Activated CD4-positive, alpha-beta T cell treated with anti-CD3 and anti-CD28 coated beads, Interleukin-10, Interleukin-2, amounts not matched to agents 100 ng/mL and 50 ng/mL, durations not matched to agents 16 hours and 8 hours (primary cell): ENCODE results near the gene CA9.

ENCODE experiments used
- DNase-seq: peaks from one replicate; pipeline ENCODE4 v3.0.0-alpha.2; 2020

The CA9 gene

GRCh38 chr9:35651956-35652828 lies 21.5 kb upstream of the CA9 start:
- DNase-seq, result peak; percentile 41

- no peak for DNase-seq
Observed at GRCh38 chr9:35652829-35653209, 20.9 kb upstream of the CA9 start.

- DNase-seq, result no peak
Observed at GRCh38 chr9:35653611-35654010, 20.1 kb upstream of the CA9 start.

DNA sequence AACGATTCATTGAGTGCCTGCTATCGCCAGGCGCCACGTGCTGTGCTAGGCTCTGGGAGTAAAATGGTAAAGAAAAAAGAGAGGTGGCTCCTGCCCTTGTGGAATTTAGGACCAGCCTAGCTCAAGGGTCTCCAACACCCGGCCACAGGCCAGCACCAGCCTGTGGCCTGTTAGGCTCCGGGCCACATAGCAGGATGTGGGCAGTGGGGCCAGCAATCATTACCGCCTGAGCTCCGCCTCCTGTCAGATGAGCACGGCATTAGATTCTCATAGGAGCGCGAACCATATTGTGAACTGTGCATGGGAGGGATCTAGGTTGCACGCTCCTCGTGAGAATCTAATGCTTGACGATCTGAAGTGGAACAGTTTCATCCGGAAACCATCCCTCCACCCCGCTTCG lies 17.4 kb upstream of the CA9 start:
- no peak for DNase-seq

GRCh38 chr9:35656831-35657545 lies 16.7 kb upstream of the CA9 start:
- no peak for DNase-seq

DNA sequence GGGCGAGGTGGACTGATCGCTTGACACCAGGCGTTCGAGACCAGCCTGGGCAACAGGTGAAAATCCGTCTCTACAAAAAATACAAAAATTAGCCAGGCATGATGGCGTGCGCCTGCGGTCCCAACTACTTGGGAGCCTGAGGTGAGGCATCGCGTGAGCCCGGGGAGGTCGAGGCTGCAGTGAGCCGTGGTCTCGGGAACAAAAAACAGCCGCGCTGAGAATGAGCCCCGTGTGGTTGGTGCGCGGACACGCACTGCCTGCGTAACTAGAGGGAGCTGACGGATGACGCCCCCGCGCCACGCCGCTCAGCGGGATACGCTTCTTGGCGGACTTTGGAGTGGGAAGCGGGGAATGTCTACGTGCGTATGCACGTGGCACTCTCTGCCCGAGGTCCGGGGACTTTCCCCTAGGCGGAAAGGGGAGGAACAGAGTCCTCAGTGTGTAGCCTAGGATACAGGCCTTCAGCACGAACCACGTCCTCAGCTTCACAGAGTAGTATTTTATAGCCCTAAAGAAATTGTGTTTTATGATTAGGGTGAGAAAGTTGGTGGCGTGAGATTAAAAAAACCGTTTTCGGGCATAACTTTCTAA lies 16.1 kb upstream of the CA9 start, which contains the start of gene RMRP:
TSS of gene RMRP (minus strand) at position 474 of the 591 bp plus-strand sequence.
- peak; percentile 99 for DNase-seq

DNA sequence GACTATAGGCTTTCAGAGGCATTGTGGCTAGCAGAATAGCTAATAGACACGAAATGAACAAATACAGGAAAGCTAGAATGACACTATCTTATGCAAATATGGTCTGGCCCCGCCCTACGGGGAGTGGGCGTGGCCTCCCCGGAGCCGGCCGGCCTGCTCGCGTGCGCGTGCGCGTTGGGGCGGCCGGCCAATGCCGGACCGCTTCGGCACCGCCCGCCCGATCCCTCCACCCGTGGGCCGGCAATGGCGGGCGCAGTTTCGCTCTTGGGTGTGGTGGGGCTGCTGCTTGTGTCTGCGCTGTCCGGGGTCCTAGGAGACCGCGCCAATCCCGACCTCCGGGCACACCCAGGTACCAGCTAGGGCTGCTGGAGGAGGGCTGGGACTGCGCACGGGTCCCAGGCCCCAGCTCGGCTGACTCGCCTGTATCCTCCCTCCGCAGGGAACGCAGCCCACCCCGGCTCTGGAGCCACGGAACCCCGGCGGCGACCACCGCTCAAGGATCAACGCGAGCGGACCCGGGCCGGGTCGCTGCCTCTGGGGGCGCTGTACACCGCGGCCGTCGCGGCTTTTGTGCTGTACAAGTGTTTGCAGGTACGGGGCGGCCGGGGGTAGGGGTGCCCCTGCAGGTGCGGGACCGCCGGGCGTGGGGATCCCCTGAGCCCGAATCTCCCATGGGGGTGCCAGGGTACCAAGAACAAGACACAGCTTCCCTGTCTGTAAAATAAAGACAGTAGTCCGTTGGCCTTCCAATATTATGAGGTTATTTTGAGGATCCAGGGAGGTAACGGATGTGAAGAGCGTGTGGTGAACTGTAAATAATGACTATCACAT lies 15.4 kb upstream of the CA9 start, which contains the start of gene CCDC107:
TSS of gene CCDC107 (plus strand) at position 156 of the 831 bp plus-strand sequence. CDS start at position 244, 88 bp downstream.
- peak; percentile 90 for DNase-seq

DNA sequence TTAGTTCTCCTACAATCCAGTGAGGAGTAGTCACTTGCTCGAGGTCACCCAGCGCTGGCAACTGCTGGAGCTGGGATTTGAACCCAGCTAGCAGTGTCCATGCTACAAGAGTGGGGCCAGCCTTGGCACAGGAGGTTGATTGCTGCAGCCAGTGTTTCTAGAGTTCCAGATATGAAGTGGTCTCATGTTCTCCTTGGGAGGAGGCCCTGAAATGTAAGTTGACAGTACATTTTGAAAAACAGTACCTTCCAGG lies 14.8 kb upstream of the CA9 start:
- DNase-seq, result peak; percentile 50

DNA sequence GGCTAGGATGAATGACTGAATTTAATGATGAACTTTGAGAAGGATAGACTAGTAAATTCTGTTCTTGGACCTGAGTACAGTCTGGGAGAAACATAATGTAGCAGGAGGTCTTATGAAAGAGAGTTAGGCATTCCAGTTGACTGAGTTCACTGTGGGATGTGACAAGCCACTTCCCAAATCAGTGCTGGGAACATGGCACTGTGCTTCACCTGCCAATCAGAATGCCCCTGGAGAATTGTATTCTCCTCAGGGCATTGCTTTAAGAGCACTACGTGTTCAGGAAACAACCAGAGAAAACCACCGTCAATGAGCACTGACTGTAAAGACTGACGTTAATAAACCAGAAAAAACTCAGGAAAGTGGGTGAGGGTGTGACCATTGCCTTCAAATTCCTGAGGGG lies 14.4 kb upstream of the CA9 start:
- DNase-seq, result no peak

GRCh38 chr9:35660966-35661415 lies 12.7 kb upstream of the CA9 start:
- no peak for DNase-seq

DNA sequence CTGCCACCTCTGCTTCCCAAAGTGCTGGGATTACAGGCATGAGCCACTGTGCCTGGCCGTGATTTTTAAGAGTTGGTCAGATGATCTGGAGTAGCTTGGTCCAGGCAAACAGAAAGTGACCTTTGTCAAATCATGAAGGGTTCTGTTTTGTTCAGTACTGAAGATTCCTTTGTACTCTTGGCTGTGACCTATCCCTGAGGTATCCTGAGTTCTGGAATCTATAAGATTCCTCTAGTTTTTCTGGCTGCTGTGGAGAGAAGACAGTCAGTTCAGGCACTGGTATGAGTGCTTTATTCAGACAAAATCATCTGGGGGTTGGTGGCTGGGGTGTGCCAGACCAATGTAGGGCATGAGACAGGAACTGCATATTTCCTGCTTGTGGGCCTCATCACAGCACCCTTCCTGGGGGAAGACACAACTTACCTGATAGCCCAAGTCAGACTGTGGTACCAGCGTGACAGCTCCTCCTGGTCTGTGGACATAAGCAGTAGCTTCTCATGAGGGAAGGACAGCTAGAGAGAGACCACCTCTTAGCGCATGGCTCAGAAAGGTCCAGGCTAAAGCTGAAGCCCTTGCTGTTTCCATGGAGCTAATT lies 11.9 kb upstream of the CA9 start:
- peak; percentile 53 for DNase-seq

DNA sequence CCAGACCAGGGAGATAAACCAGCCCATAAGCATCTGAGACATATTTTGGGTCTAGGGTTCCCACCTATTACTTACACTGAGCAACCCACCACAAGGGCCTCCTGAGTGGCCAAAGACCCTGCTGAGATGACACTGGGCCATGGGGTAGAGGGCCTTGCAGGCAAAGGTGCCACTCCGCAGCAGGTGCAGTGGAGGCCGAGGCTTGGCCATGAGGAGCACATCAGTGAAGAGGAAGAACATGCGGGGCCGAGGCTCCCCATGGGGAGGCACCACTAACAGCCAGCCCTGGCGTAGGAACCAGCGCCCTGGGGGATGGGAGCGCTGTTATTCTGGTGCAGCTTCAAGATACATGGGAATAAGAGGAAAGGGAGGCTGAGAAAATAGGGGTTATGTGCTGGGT lies 11.3 kb upstream of the CA9 start:
- DNase-seq, result no peak

DNA sequence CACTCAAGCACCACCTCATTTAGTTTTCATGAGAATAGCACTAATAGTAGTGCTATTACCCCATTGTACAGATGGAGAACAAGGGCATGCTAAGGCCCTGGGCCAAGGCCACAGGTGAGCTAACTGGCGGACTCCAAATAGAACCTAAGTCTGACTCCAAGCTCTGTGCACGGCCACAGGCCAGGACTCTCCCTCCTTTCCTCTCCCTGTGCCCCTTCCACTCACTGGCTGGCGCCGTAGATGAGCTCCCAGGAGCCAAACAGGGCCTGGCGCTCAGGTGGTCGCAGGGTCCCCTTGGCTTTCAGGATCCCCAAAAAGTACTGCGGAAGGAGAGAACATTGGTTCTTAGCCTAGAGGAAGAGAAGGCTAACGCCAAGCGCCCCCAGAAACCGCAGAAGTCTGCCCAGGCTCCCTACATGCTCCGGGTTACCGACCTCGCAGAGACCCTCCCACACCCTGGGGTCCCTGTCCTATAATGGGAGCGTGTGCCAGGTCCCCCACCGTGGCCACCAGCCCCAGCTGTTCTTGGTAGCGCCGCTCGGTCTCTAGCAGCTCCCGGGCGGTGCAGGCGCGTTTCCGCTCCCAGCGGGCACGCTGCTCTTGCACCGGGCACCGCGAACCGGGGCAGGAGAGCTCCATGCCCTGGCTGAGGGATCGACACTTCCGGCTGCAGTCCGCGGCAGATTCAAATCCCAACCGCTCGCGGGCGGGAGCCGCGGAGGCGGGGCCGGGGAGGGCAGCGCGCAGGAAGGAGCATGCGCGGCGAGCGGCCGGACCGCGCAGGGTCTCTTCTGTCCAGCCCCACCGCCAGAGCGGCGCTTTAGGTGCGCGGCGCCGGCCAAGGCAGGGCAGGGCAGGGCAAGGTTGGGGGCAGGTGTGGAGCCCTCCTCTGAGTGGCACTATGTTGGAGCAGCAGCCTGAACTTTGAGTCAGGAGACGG lies 8.9 kb upstream of the CA9 start, which contains the start of gene ARHGEF39:
TSS of gene ARHGEF39 (minus strand) at position 665 of the 940 bp plus-strand sequence. CDS start at position 639, 26 bp downstream.
- DNase-seq, result peak; percentile 89

DNA sequence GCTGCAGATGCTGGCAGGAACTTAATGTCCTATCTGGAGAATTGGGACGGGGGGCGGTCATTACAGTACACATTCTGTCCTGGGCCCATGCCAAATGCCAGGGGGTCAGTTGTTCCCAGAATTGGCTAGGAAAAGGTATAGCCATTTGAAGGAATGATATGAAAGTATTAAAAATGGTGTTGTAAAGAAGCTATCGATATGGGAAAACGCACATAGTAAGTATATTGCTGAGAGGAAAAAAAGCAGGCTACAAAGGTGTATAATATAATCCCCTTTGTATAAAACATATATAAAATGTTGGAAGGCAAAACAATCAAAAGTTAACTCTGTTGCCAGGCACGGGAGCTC lies 8.3 kb upstream of the CA9 start:
- DNase-seq, result no peak

- no peak for DNase-seq
Observed at GRCh38 chr9:35666045-35666444, 7.7 kb upstream of the CA9 start.

DNA sequence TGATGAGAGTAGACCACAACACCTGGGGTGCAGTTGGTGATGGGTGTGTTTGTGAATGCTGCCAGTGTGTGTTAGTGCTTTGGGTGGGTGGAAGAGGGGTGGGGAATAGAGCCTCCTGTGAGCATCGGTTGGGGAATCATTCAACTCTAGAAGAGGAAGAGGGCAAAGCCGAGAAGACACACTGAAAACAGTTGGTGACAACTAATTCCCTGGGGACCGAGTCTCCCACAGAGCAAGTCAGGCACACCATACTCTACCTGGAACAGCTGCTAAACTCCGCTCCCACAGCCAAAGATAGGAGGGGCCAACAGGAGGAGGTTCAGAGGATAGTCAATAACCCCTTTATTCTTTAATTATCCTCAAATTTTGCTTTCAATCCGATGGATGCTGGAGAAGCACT lies 7.2 kb upstream of the CA9 start:
- DNase-seq, result no peak

- DNase-seq, result no peak
Observed at GRCh38 chr9:35667939-35668338, 5.8 kb upstream of the CA9 start.

DNA sequence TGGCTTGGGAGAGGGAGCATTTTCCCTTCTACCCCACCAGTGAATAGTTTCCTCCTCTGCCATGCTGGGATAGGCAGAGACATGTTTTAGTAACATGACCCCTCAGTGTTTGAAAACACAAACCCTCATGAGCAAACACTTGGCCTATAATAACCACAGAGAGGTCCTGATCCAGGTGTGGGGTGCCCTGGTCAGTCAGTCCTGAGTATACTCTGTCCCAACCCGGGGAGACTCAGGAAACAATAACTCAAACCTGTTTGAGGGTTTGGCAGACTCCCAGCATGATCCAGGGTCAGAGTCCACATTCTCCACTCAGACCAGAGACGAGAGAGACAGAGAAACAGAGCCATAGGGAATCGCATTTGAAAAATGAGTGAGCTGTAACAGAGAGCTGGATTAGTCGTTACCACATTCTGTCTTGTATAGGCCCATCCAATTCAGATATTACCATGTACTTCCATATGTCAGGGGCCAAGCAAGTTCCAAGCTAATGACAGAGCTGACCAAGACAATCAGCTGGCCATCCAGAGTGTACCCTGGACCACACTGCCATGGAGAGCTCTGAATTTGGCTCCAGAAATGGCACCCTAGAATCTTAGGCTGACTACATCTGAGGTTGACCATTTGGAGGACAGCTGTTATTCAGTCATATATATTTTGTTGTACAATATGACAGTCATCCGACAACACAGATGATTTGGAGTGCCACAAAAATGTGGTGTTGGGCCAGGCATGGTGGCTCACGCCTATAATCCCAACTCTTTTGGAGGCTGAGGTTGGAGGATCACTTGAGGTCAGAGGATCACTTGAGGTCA lies 4.2 kb upstream of the CA9 start:
- no peak for DNase-seq

GRCh38 chr9:35674025-35674361 lies 265 bp downstream of the CA9 start:
- DNase-seq, result no peak

- DNase-seq, result no peak
Observed at GRCh38 chr9:35675204-35675603, 1.5 kb downstream of the CA9 start.
